ENCODE data around the gene MET.

The MET gene

GRCh38 chr7:116840256-116840655 is 168.3 kb downstream of the MET start:
- H3K4me3 ChIP-seq (IDR thresholded peaks at IDR 0.05; ENCODE audit: insufficient read depth, low read depth, low read length), result no peak overlapping the region
- H3K36me3 ChIP-seq (ENCODE audit: insufficient read depth), result no peaks in the 10 kb centered on the region
- H4K20me1 ChIP-seq (ENCODE audit: insufficient read depth), result no peaks in the 10 kb centered on the region
- H2AFZ ChIP-seq (ENCODE audit: low read depth), result no peak overlapping the region
- H3K4me1 ChIP-seq (ENCODE audit: low read depth, poor library complexity, severe bottlenecking), result no peaks in the 10 kb centered on the region
- H3K27me3 ChIP-seq (ENCODE audit: insufficient read depth, low read depth), result no peaks in the 10 kb centered on the region
- H3K4me2 ChIP-seq, result no peak overlapping the region
- no peak overlapping the region for H3K27ac ChIP-seq
- no peak overlapping the region for H3K9ac ChIP-seq
- H3K79me2 ChIP-seq (ENCODE audit: insufficient read depth, low read depth), result no peaks in the 10 kb centered on the region
- TF ChIP-seq CTCF (conservative IDR thresholded peaks at IDR 0.05; ENCODE audit: low read depth, low read length), result no peak

- Histone ChIP-seq H2AFZ (ENCODE audit: low read depth) (no peak overlapping the region), H3K79me2 (ENCODE audit: insufficient read depth, low read depth) (no peaks in the 10 kb centered on the region), H4K20me1 (ENCODE audit: insufficient read depth) (no peaks in the 10 kb centered on the region), H3K4me2 (no peak overlapping the region), H3K27me3 (ENCODE audit: insufficient read depth, low read depth) (no peaks in the 10 kb centered on the region), H3K36me3 (ENCODE audit: insufficient read depth) (no peaks in the 10 kb centered on the region), H3K9ac (no peak overlapping the region), H3K27ac (no peak overlapping the region), H3K4me3 (IDR thresholded peaks at IDR 0.05; ENCODE audit: insufficient read depth, low read depth, low read length) (no peak overlapping the region), H3K4me1 (ENCODE audit: low read depth, poor library complexity, severe bottlenecking) (no peaks in the 10 kb centered on the region)
- no peak for TF ChIP-seq CTCF (conservative IDR thresholded peaks at IDR 0.05; ENCODE audit: low read depth, low read length)
Observed at GRCh38 chr7:116842371-116842770, 170.4 kb downstream of the MET start.

- no peak overlapping the region for H3K9ac ChIP-seq
- no peak overlapping the region for H3K27ac ChIP-seq
- H3K36me3 ChIP-seq (ENCODE audit: insufficient read depth), result no peaks in the 10 kb centered on the region
- H3K4me1 ChIP-seq (ENCODE audit: low read depth, poor library complexity, severe bottlenecking), result no peaks in the 10 kb centered on the region
- no peaks in the 10 kb centered on the region for H4K20me1 ChIP-seq (ENCODE audit: insufficient read depth)
- H3K27me3 ChIP-seq (ENCODE audit: insufficient read depth, low read depth), result no peaks in the 10 kb centered on the region
- no peak overlapping the region for H3K4me3 ChIP-seq (IDR thresholded peaks at IDR 0.05; ENCODE audit: insufficient read depth, low read depth, low read length)
- no peak overlapping the region for H2AFZ ChIP-seq (ENCODE audit: low read depth)
- no peak overlapping the region for H3K4me2 ChIP-seq
- no peak for TF ChIP-seq CTCF (conservative IDR thresholded peaks at IDR 0.05; ENCODE audit: low read depth, low read length)
- no peaks in the 10 kb centered on the region for H3K79me2 ChIP-seq (ENCODE audit: insufficient read depth, low read depth)
Observed at GRCh38 chr7:116843378-116843777, 171.4 kb downstream of the MET start.

All from KMS-11 (cell line).